ENCODE measurements around the gene OGDHL. TPM values are rescaled to one million over a fixed set of nuclear protein-coding genes. Genes with fewer than 3 reads are reported as not detected.

OGDHL gene
- total RNA-seq, 1 donor from 2014 or later, result 12.3 TPM

- no peak for TF ChIP-seq CTCF (conservative IDR thresholded peaks at IDR 0.05)
Measured at GRCh38 chr10:49691588-49691987, 70.5 kb downstream of the OGDHL start.

GRCh38 chr10:49690698-49691356 is 71.3 kb downstream of the OGDHL start:
- Mint-ChIP-seq H3K27me3 (peaks cover 70% of the 10 kb centered on the region), H3K4me3 (no peak overlapping the region), H3K4me1 (ENCODE audit: unreplicated experiment) (peaks cover 36% of the 10 kb centered on the region), H3K9me3 (no peaks in the 10 kb centered on the region), H3K27ac (no peak overlapping the region), H3K36me3 (no peaks in the 10 kb centered on the region)
- DNase-seq (ENCODE audit: extremely low spot score, unreplicated experiment), result no peak
- no peak for TF ChIP-seq CTCF (conservative IDR thresholded peaks at IDR 0.05)

More at GRCh38 chr10:49691588-49691987, 70.5 kb downstream of the OGDHL start:
- H3K9me3 Mint-ChIP-seq, result no peaks in the 10 kb centered on the region
- no peak overlapping the region for H3K27ac Mint-ChIP-seq
- no peak for DNase-seq (ENCODE audit: extremely low spot score, unreplicated experiment)
- H3K27me3 Mint-ChIP-seq, result peaks cover 70% of the 10 kb centered on the region
- H3K36me3 Mint-ChIP-seq, result no peaks in the 10 kb centered on the region
- H3K4me1 Mint-ChIP-seq (ENCODE audit: unreplicated experiment), result peaks cover 36% of the 10 kb centered on the region
- no peak overlapping the region for H3K4me3 Mint-ChIP-seq

GRCh38 chr10:49689882-49690510 is 72.1 kb downstream of the OGDHL start:
- peaks cover 36% of the 10 kb centered on the region for H3K4me1 Mint-ChIP-seq (ENCODE audit: unreplicated experiment)
- DNase-seq (ENCODE audit: extremely low spot score, unreplicated experiment), result no peak
- no peak overlapping the region for H3K4me3 Mint-ChIP-seq
- no peaks in the 10 kb centered on the region for H3K36me3 Mint-ChIP-seq
- no peaks in the 10 kb centered on the region for H3K9me3 Mint-ChIP-seq
- H3K27me3 Mint-ChIP-seq, result peaks cover 67% of the 10 kb centered on the region
- H3K27ac Mint-ChIP-seq, result no peak overlapping the region
- no peak for TF ChIP-seq CTCF (conservative IDR thresholded peaks at IDR 0.05)

GRCh38 chr10:49688920-49689319 is 73.2 kb downstream of the OGDHL start:
- no peak overlapping the region for H3K27ac Mint-ChIP-seq
- no peaks in the 10 kb centered on the region for H3K9me3 Mint-ChIP-seq
- no peaks in the 10 kb centered on the region for H3K36me3 Mint-ChIP-seq
- H3K4me3 Mint-ChIP-seq, result no peak overlapping the region
- H3K27me3 Mint-ChIP-seq, result peaks cover 67% of the 10 kb centered on the region
- H3K4me1 Mint-ChIP-seq (ENCODE audit: unreplicated experiment), result peaks cover 36% of the 10 kb centered on the region
- TF ChIP-seq CTCF (conservative IDR thresholded peaks at IDR 0.05), result no peak
- no peak for DNase-seq (ENCODE audit: extremely low spot score, unreplicated experiment)

- DNase-seq (ENCODE audit: extremely low spot score, unreplicated experiment), result no peak
- Mint-ChIP-seq H3K36me3 (no peaks in the 10 kb centered on the region), H3K4me1 (ENCODE audit: unreplicated experiment) (peaks cover 36% of the 10 kb centered on the region), H3K4me3 (peak overlapping the region; percentile 37), H3K27me3 (peaks cover 63% of the 10 kb centered on the region), H3K27ac (no peak overlapping the region), H3K9me3 (no peaks in the 10 kb centered on the region)
- no peak for TF ChIP-seq CTCF (conservative IDR thresholded peaks at IDR 0.05)
Measured at GRCh38 chr10:49688261-49688846, 73.8 kb downstream of the OGDHL start.
